H1 (cell line): Measurements from ENCODE around the gene PLEKHG5.

ENCODE experiments used
- POLR2AphosphoS5 ChIP-seq: IDR thresholded peaks from 2 replicates; pipeline ENCODE4 v1.6.1; 2011; ENCODE audit warnings: low read depth, low read length
- TF ChIP-seq, protein P1 (sequence below), 3 experiments: IDR thresholded peaks; 1 replicate in 2 of 3; 2 replicates in 1 of 3; pipeline versions ENCODE4 v1.5.1 to v1.6.1; 2011; ENCODE audit warnings: low read length in 3 of 3, mild to moderate bottlenecking in 3 of 3, inconsistent platforms in 2 of 3, low read depth in 1 of 3, moderate library complexity in 1 of 3; ENCODE audit not compliant: insufficient read depth in 1 of 3; ENCODE audit errors: control extremely low read depth in 1 of 3

- TF ChIP-seq, protein P1, sequence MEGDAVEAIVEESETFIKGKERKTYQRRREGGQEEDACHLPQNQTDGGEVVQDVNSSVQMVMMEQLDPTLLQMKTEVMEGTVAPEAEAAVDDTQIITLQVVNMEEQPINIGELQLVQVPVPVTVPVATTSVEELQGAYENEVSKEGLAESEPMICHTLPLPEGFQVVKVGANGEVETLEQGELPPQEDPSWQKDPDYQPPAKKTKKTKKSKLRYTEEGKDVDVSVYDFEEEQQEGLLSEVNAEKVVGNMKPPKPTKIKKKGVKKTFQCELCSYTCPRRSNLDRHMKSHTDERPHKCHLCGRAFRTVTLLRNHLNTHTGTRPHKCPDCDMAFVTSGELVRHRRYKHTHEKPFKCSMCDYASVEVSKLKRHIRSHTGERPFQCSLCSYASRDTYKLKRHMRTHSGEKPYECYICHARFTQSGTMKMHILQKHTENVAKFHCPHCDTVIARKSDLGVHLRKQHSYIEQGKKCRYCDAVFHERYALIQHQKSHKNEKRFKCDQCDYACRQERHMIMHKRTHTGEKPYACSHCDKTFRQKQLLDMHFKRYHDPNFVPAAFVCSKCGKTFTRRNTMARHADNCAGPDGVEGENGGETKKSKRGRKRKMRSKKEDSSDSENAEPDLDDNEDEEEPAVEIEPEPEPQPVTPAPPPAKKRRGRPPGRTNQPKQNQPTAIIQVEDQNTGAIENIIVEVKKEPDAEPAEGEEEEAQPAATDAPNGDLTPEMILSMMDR (IDR thresholded peaks at IDR 0.05; ENCODE audit: control extremely low read depth in 1 of 3, insufficient read depth in 1 of 3, low read depth in 1 of 3, low read length in 3 of 3): no peak
- no peak for TF ChIP-seq POLR2AphosphoS5
These were observed 2.1 kb downstream of the PLEKHG5 start for GRCh38 chr1:6489383-6489765.
